GF-D8 (cell line): Measurements from ENCODE around the gene SHLD1.
A peak's percentile ranks its signal among the peaks of the same experiment; 100 is the strongest.
"Not testable (repeated sequence)": the region's sequence is repeated elsewhere in the genome, so short reads cannot be mapped to it uniquely, and the experiment has no call there.

ENCODE experiments used
- DNase-seq: peaks from one replicate; lab custom pipeline; 2025; lab: John Stamatoyannopoulos, UW

SHLD1 gene

GRCh38 chr20:5781367-5781766 lies 31.2 kb downstream of the SHLD1 start:
- DNase-seq, result not testable (repeated sequence)

- no peak for DNase-seq
Measured at GRCh38 chr20:5781798-5782750, 31.9 kb downstream of the SHLD1 start.

GRCh38 chr20:5784735-5785134 lies 34.5 kb downstream of the SHLD1 start:
- DNase-seq, result no peak

- no peak for DNase-seq
Measured at GRCh38 chr20:5785146-5785545, 34.9 kb downstream of the SHLD1 start.

- DNase-seq, result no peak
Measured at GRCh38 chr20:5786930-5787795, 37.0 kb downstream of the SHLD1 start.

GRCh38 chr20:5787796-5788165 lies 37.6 kb downstream of the SHLD1 start:
- no peak for DNase-seq

GRCh38 chr20:5788385-5788895 lies 38.2 kb downstream of the SHLD1 start:
- DNase-seq, result peak; percentile 47

GRCh38 chr20:5789827-5790226 lies 39.6 kb downstream of the SHLD1 start:
- no peak for DNase-seq

- no peak for DNase-seq
Measured at GRCh38 chr20:5793916-5794315, 43.7 kb downstream of the SHLD1 start.

- no peak for DNase-seq
Measured at GRCh38 chr20:5796331-5797040, 46.3 kb downstream of the SHLD1 start.

- no peak for DNase-seq
Measured at GRCh38 chr20:5797165-5797564, 47.0 kb downstream of the SHLD1 start.

GRCh38 chr20:5797843-5798462 lies 47.8 kb downstream of the SHLD1 start:
- DNase-seq, result no peak

- DNase-seq, result not testable (repeated sequence)
Measured at GRCh38 chr20:5803754-5804303, 53.6 kb downstream of the SHLD1 start.

- no peak for DNase-seq
Measured at GRCh38 chr20:5806457-5807263, 56.5 kb downstream of the SHLD1 start.

- DNase-seq, result no peak
Measured at GRCh38 chr20:5807431-5807830, 57.2 kb downstream of the SHLD1 start.

GRCh38 chr20:5808901-5809300 lies 58.7 kb downstream of the SHLD1 start:
- DNase-seq, result no peak

- DNase-seq, result no peak
Measured at GRCh38 chr20:5809495-5809894, 59.3 kb downstream of the SHLD1 start.

GRCh38 chr20:5810800-5811422 lies 60.7 kb downstream of the SHLD1 start:
- no peak for DNase-seq

- DNase-seq, result no peak
Measured at GRCh38 chr20:5811746-5812145, 61.5 kb downstream of the SHLD1 start.

GRCh38 chr20:5818346-5818681 lies 68.1 kb downstream of the SHLD1 start:
- no peak for DNase-seq
